HEK293T (cell line): Measurements from ENCODE around the gene ATP8A2.

Source experiments
- BHLHE40 ChIP-seq: fragments of 450-650 bp; IDR thresholded peaks from 2 replicates; pipeline ENCODE4 v1.6.1; 2016; ENCODE audit warnings: mild to moderate bottlenecking, moderate library complexity, borderline replicate concordance
- FOXA1 ChIP-seq: fragments of 450-650 bp; IDR thresholded peaks from 2 replicates; pipeline ENCODE4 v1.6.1; 2016; ENCODE audit warnings: mild to moderate bottlenecking
- FOXM1 ChIP-seq: fragments of 450-650 bp; IDR thresholded peaks from 2 replicates; pipeline ENCODE4 v1.6.1; 2017; ENCODE audit warnings: mild to moderate bottlenecking, borderline replicate concordance
- L3MBTL2 ChIP-seq: fragments of 450-650 bp; conservative IDR thresholded peaks from 2 replicates; pipeline ENCODE4 v1.6.1; 2016; ENCODE audit warnings: mild to moderate bottlenecking
- LEF1 ChIP-seq: fragments of 450-650 bp; IDR thresholded peaks from 2 replicates; pipeline ENCODE4 v1.6.1; 2017; ENCODE audit warnings: mild to moderate bottlenecking, borderline replicate concordance
- NFRKB ChIP-seq: fragments of 450-650 bp; IDR thresholded peaks from 2 replicates; pipeline ENCODE4 v1.6.1; 2016; ENCODE audit warnings: mild to moderate bottlenecking, moderate library complexity
- SP1 ChIP-seq: fragments of 450-650 bp; IDR thresholded peaks from 2 replicates; pipeline ENCODE4 v1.6.1; 2017
- SUZ12 ChIP-seq: fragments of 450-650 bp; IDR thresholded peaks from 2 replicates; pipeline ENCODE4 v1.6.1; 2016; ENCODE audit warnings: mild to moderate bottlenecking
- TARDBP ChIP-seq: fragments of 450-650 bp; IDR thresholded peaks from 2 replicates; pipeline ENCODE4 v1.6.1; 2016
- ZNF384 ChIP-seq: fragments of 450-650 bp; IDR thresholded peaks from 2 replicates; pipeline ENCODE4 v1.6.1; 2016

DNA sequence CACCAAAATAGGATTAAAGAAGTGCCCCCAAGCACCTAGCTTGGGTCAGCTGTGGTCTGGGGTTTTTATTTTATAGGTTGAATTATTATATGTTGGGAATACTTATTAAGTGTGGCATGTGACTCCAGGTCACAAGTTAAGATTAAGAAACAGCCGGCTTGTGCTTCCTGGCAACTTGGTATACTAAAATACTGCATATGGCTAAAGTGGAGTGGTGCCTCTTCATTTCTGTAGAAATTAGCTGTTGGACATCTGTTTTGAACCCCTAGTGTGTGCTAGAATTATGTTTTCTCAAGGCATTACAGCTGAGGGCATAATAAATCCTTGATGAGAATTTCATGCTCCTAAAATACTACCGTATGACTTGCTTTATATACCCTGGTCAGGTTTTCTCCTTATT is 393.5 kb downstream of the ATP8A2 start:
- TF ChIP-seq SP1 (no peak), ZNF384 (no peak), NFRKB (no peak), FOXM1 (no peak), TARDBP (no peak), BHLHE40 (no peak), FOXA1 (no peak), LEF1 (no peak), SUZ12 (no peak), L3MBTL2 (no peak)
